HCT116 (cell line): ENCODE results near the gene PCDH19. TPM values are rescaled to one million over a fixed set of nuclear protein-coding genes. Genes with fewer than 3 reads are reported as not detected.

ENCODE experiments used
- ATAC-seq: fragments of 200-7000 bp; cut with Tn5 transposase; 2 replicates; pipeline ENCODE4 v1.9.1; 2020; ENCODE audit warnings: mild to moderate bottlenecking, moderate library complexity
- BruUV-seq: library from RNA; stranded (reverse); fragments of 400-500 nt; replicated peaks from 2 replicates; lab custom pipeline; 2021; lab: Mats Ljungman, UMichigan
- CTCF ChIA-PET: fragments of 300-600 bp; sonication (Branson Sonifier 250); formaldehyde crosslinking; loops from one replicate; lab custom pipeline; 2021; ENCODE audit warnings: antibody characterized with exemption; lab: Charles Lee
- POLR2A ChIA-PET: fragments of 300-600, 350-600 bp; sonication (Branson Sonifier 250); formaldehyde crosslinking; loops from one replicate; lab custom pipeline; 2021; ENCODE audit warnings: antibody characterized with exemption; lab: Charles Lee
- RAD21 ChIA-PET, 2 experiments: fragments of 300-600 bp; sonication (Branson Sonifier 250); formaldehyde crosslinking; loops; one replicate each; lab custom pipeline; 2023; ENCODE audit warnings: low total read pairs in 2 of 2; ENCODE audit not compliant: uncharacterized antibody in 2 of 2, unreplicated experiment in 2 of 2, low non-redundant PET in 1 of 2; lab: Charles Lee
- DNase-seq: peaks from one replicate; pipeline ENCODE4 v3.0.0-alpha.2; 2010; ENCODE audit warnings: low read depth, low spot score
- H2AFZ ChIP-seq: fragments of 200-600 bp; shearing (Covaris generic), sonication (generic); 2 replicates; pipeline ENCODE4 v1.6.1; 2017; ENCODE audit warnings: low read depth, mixed run types, mixed read lengths, antibody characterized with exemption, low read length; ENCODE audit not compliant: poor library complexity, severe bottlenecking
- H3K27ac ChIP-seq: 2 replicates; pipeline ENCODE4 v1.5.1; 2012; ENCODE audit warnings: low read depth, low read length
- H3K27me3 ChIP-seq: fragments of 200-600 bp; sonication (generic); 2 replicates; pipeline ENCODE4 v1.6.1; 2016; ENCODE audit warnings: mixed run types, low read length, mixed read lengths; ENCODE audit not compliant: insufficient read depth
- H3K36me3 ChIP-seq, 2 experiments: fragments of 200-500 bp in 1 of 2; fragments of 200-600 bp in 1 of 2; sonication (Bioruptor generic) in 1 of 2; sonication (generic) in 1 of 2; 2 replicates each; pipeline versions ENCODE4 v1.5.1 to v1.6.1; 2014 to 2016; ENCODE audit warnings: low read length in 2 of 2, inconsistent platforms in 1 of 2, mixed read lengths in 1 of 2, mixed run types in 1 of 2; ENCODE audit not compliant: insufficient read depth in 2 of 2, control insufficient read depth in 1 of 2
- H3K4me1 ChIP-seq, 2 experiments: fragments of 200-600 bp in 1 of 2; sonication (generic) in 1 of 2; 2 replicates each; pipeline versions ENCODE4 v1.5.1 to v1.6.1; 2012 to 2017; ENCODE audit warnings: low read length in 2 of 2, inconsistent platforms in 1 of 2, mild to moderate bottlenecking in 1 of 2, mixed read lengths in 1 of 2, mixed run types in 1 of 2, moderate library complexity in 1 of 2; ENCODE audit not compliant: insufficient read depth in 2 of 2, control insufficient read depth in 1 of 2
- H3K4me2 ChIP-seq: fragments of 200-600 bp; sonication (generic); 2 replicates; pipeline ENCODE4 v1.6.1; 2017; ENCODE audit warnings: mixed run types, low read length, mixed read lengths
- H3K4me3 ChIP-seq, 2 experiments: fragments of 200-600 bp in 1 of 2; sonication (generic) in 1 of 2; replicated peaks in 1 of 2; 2 replicates each; pipeline ENCODE4 v1.5.1; 2011 to 2016; ENCODE audit warnings: low read length in 2 of 2, control low read depth in 1 of 2, low read depth in 1 of 2, mild to moderate bottlenecking in 1 of 2, mixed read lengths in 1 of 2, mixed run types in 1 of 2
- H3K79me2 ChIP-seq: fragments of 200-600 bp; sonication (generic); 2 replicates; pipeline ENCODE4 v1.6.1; 2017; ENCODE audit warnings: mild to moderate bottlenecking, mixed run types, low read length, moderate library complexity, mixed read lengths; ENCODE audit not compliant: insufficient read depth
- H3K9ac ChIP-seq: fragments of 200-600 bp; sonication (generic); 2 replicates; pipeline ENCODE4 v1.6.1; 2016; ENCODE audit warnings: low read length, mixed read lengths
- H3K9me2 ChIP-seq: fragments of 200-600 bp; sonication (generic), shearing (Covaris generic); 2 replicates; pipeline ENCODE4 v1.6.1; 2017; ENCODE audit warnings: mixed run types, mild to moderate bottlenecking, moderate library complexity; ENCODE audit not compliant: insufficient read depth
- H3K9me3 ChIP-seq, 2 experiments: fragments of 200-500 bp in 1 of 2; fragments of 200-600 bp in 1 of 2; sonication (Bioruptor generic) in 1 of 2; sonication (generic) in 1 of 2; 2 replicates each; pipeline ENCODE4 v1.6.1; 2014 to 2017; ENCODE audit warnings: low read length in 2 of 2, mixed read lengths in 2 of 2, inconsistent platforms in 1 of 2, low read depth in 1 of 2, mild to moderate bottlenecking in 1 of 2, mixed run types in 1 of 2, moderate library complexity in 1 of 2; ENCODE audit not compliant: control insufficient read depth in 1 of 2, insufficient read depth in 1 of 2
- H4K20me1 ChIP-seq: fragments of 200-600 bp; sonication (generic), shearing (Covaris generic); 2 replicates; pipeline ENCODE4 v1.6.1; 2017; ENCODE audit warnings: mixed run types, mild to moderate bottlenecking, moderate library complexity; ENCODE audit not compliant: insufficient read depth
- ATF3 ChIP-seq: IDR thresholded peaks from 2 replicates; pipeline ENCODE4 v1.6.1; 2012
- CTCF ChIP-seq, 3 experiments: fragments of 200-600 bp in 1 of 3; sonication (generic) in 1 of 3; IDR thresholded peaks in 2 of 3; conservative IDR thresholded peaks in 1 of 3; 2 replicates each; pipeline ENCODE4 v1.5.1; 2012 to 2017; ENCODE audit warnings: low read depth in 2 of 3, low read length in 2 of 3, antibody characterized with exemption in 1 of 3, borderline replicate concordance in 1 of 3, control low read depth in 1 of 3, mild to moderate bottlenecking in 1 of 3, mixed read lengths in 1 of 3, mixed run types in 1 of 3, moderate library complexity in 1 of 3; ENCODE audit not compliant: insufficient read depth in 1 of 3
- EGR1 ChIP-seq: IDR thresholded peaks from 2 replicates; pipeline ENCODE4 v1.6.1; 2012; ENCODE audit warnings: low read depth
- ELF1 ChIP-seq: IDR thresholded peaks from 2 replicates; pipeline ENCODE4 v1.6.1; 2012; ENCODE audit warnings: low read depth, borderline replicate concordance
- EZH2 ChIP-seq: fragments of 200-600 bp; sonication (generic); IDR thresholded peaks from 2 replicates; pipeline ENCODE4 v1.6.1; 2017; ENCODE audit warnings: antibody characterized with exemption, mixed run types
- EZH2phosphoT487 ChIP-seq: fragments of 200-600 bp; IDR thresholded peaks from 2 replicates; pipeline ENCODE4 v1.6.1; 2018; ENCODE audit warnings: antibody characterized with exemption, borderline replicate concordance
- POLR2A ChIP-seq: IDR thresholded peaks from 2 replicates; pipeline ENCODE4 v1.7.0; 2011; ENCODE audit warnings: borderline replicate concordance; ENCODE audit not compliant: insufficient read depth, insufficient read length; ENCODE audit errors: extremely low read depth
- POLR2AphosphoS5 ChIP-seq: IDR thresholded peaks from 2 replicates; pipeline ENCODE4 v1.6.1; 2011; ENCODE audit warnings: mild to moderate bottlenecking, low read depth, low read length, moderate library complexity
- REST ChIP-seq: IDR thresholded peaks from 2 replicates; pipeline ENCODE4 v1.6.1; 2012; ENCODE audit warnings: low read depth
- SP1 ChIP-seq: IDR thresholded peaks from 2 replicates; pipeline ENCODE4 v1.6.1; 2012; ENCODE audit warnings: low read depth
- TCF7L2 ChIP-seq: IDR thresholded peaks from 2 replicates; pipeline ENCODE4 v1.7.0; 2011; ENCODE audit warnings: borderline replicate concordance, inconsistent platforms; ENCODE audit not compliant: insufficient read depth, insufficient read length; ENCODE audit errors: extremely low read depth
- ZBTB33 ChIP-seq: IDR thresholded peaks from 2 replicates; pipeline ENCODE4 v1.6.1; 2011; ENCODE audit warnings: mild to moderate bottlenecking, low read length, moderate library complexity; ENCODE audit not compliant: insufficient replicate concordance; ENCODE audit errors: extremely low read depth
- ZFX ChIP-seq: fragments of 450-650 bp; IDR thresholded peaks from 2 replicates; pipeline ENCODE4 v1.6.1; 2017
- ZNF274 ChIP-seq: fragments of 200-500 bp; sonication (Bioruptor generic); IDR thresholded peaks from 2 replicates; pipeline ENCODE4 v1.6.1; 2014; ENCODE audit warnings: mild to moderate bottlenecking, low read depth, low read length, inconsistent platforms
- intact Hi-C: fragments of 100-400 bp; cut with micrococcal nuclease; formaldehyde crosslinking; loops from 2 replicates; pipeline ENCODE4 v1.10.0; 2022
- total RNA-seq: library from RNA; stranded (reverse); gene quantifications from one replicate; pipeline ENCODE4 v1.2.1, GENCODE V29; 2021; ENCODE audit not compliant: unreplicated experiment

Gene PCDH19
- total RNA-seq, 1 experiment from 2014 or later: 0.32 TPM

GRCh38 chrX:100395781-100396180 is 14.3 kb downstream of the PCDH19 start (continued):
- no peak for TF ChIP-seq CTCF (IDR thresholded peaks at IDR 0.05 in 2 of 3, conservative IDR thresholded peaks at IDR 0.05 in 1 of 3; ENCODE audit: borderline replicate concordance in 1 of 3, insufficient read depth in 1 of 3, low read depth in 2 of 3, low read length in 2 of 3)
- no peak for TF ChIP-seq EGR1
- no peak for TF ChIP-seq EZH2phosphoT487
- no peak for TF ChIP-seq TCF7L2
- no peak for TF ChIP-seq ATF3
- TF ChIP-seq ZNF274: no peak

- no peak overlapping the region for H3K9ac ChIP-seq
- ATAC-seq: no peak
- RAD21 ChIA-PET: no interaction called here
- H3K36me3 ChIP-seq: no peaks in the 10 kb centered on the region
- no peaks in the 10 kb centered on the region for H3K9me2 ChIP-seq
- H3K79me2 ChIP-seq: no peaks in the 10 kb centered on the region
- H3K4me3 ChIP-seq: no peak overlapping the region
- no peaks in the 10 kb centered on the region for H3K27me3 ChIP-seq
- H3K4me1 ChIP-seq: no peaks in the 10 kb centered on the region
- CTCF ChIA-PET: interaction anchor here (1.0 kb wide), 1 partner anchor 14 kb away, joined by 3 read pairs; no protein-coding TSS in a partner anchor
- no peaks in the 10 kb centered on the region for H3K9me3 ChIP-seq
- no peak overlapping the region for H2AFZ ChIP-seq
- DNase-seq: no peak
- intact Hi-C loops: no loop called here
- no peaks in the 10 kb centered on the region for H4K20me1 ChIP-seq
- no TSS peak for BruUV-seq
- POLR2A ChIA-PET: no interaction called here
- no peak overlapping the region for H3K4me2 ChIP-seq
- H3K27ac ChIP-seq: no peak overlapping the region
- TF ChIP-seq ELF1: no peak
- no peak for TF ChIP-seq TCF7L2
- no peak for TF ChIP-seq EZH2
- TF ChIP-seq REST: no peak
- no peak for TF ChIP-seq EGR1
- TF ChIP-seq POLR2AphosphoS5: no peak
- TF ChIP-seq ZBTB33: no peak
- TF ChIP-seq ZFX: no peak
- TF ChIP-seq POLR2A: no peak
- no peak for TF ChIP-seq CTCF (IDR thresholded peaks at IDR 0.05 in 2 of 3, conservative IDR thresholded peaks at IDR 0.05 in 1 of 3; ENCODE audit: borderline replicate concordance in 1 of 3, insufficient read depth in 1 of 3, low read depth in 2 of 3, low read length in 2 of 3)
- TF ChIP-seq SP1: no peak
- no peak for TF ChIP-seq ZNF274
These were observed 28.5 kb downstream of the PCDH19 start for GRCh38 chrX:100381619-100382018.
